GM19043 (cell line): ENCODE data around the gene INPP5F.
A peak's percentile ranks its signal among the peaks of the same experiment; 100 is the strongest.
"Not testable (repeated sequence)": the region's sequence is repeated elsewhere in the genome, so short reads cannot be mapped to it uniquely, and the experiment has no call there.

ENCODE experiments used
- ATAC-seq: cut with Tn5 transposase; IDR thresholded peaks from one replicate; pipeline ENCODE4 v1.9.1; 2021; ENCODE audit warnings: low read depth; ENCODE audit not compliant: unreplicated experiment

The INPP5F gene

GRCh38 chr10:119860866-119861607 is 135.2 kb downstream of the INPP5F start:
- ATAC-seq, result no peak

GRCh38 chr10:119862524-119862923 is 136.7 kb downstream of the INPP5F start:
- ATAC-seq, result no peak

- no peak for ATAC-seq
These were observed 138.2 kb downstream of the INPP5F start for GRCh38 chr10:119863951-119864565.

DNA sequence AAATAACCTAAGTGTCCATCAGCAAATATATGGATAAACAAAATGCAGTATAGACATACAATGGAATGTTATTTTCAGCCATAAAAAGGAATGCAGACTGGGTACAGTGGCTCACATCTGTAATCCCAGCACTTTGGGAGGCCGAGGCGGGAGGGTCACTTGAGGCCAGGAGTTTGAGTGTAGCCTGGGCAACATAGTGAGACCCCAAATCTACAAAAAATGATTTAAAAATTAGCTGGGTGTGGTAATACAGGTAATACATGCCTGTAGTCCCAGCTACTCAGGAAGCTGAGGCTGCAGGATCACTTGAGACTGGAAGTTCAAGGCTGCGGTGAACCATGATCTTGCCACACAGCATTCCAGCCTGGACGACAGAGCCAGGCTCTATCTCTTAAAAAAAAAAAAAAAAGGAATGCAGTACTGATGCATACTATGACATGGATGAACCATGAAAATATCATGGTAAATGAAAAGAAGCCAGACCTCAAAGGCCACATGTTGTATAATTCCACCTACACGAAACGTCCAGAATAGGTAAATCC is 139.9 kb downstream of the INPP5F start:
- no peak for ATAC-seq

- no peak for ATAC-seq
These were observed 141.5 kb downstream of the INPP5F start for GRCh38 chr10:119867317-119867716.

GRCh38 chr10:119869398-119869797 is 143.5 kb downstream of the INPP5F start:
- not testable (repeated sequence) for ATAC-seq

- ATAC-seq, result peak; percentile 31
These were observed 146.2 kb downstream of the INPP5F start for GRCh38 chr10:119871881-119872609.

DNA sequence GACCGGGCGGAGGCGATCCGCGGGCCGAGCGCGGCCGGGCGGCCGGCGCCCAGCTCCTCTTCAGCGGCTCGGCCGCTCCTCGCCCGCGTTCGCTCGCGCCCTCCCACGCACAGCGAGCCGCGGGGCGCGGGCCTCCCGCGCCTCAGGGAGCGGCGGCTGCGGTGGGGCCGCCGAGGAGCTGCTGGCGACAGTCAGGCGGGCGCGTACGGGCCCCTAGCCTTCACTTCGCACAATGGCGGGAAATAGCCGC is 146.7 kb downstream of the INPP5F start, which contains the start of gene MCMBP:
TSS of gene MCMBP (minus strand) at position 234 of the 250 bp plus-strand sequence. CDS start 259 bp downstream, outside the sequence.
- ATAC-seq, result no peak

GRCh38 chr10:119872860-119873681 is 147.2 kb downstream of the INPP5F start:
- peak; percentile 93 for ATAC-seq

- ATAC-seq, result no peak
These were observed 152.7 kb downstream of the INPP5F start for GRCh38 chr10:119878524-119878923.
